GM18861 (cell line): ENCODE measurements around the gene KCNIP4.

Experiments
- ATAC-seq: cut with Tn5 transposase; IDR thresholded peaks from one replicate; pipeline ENCODE4 v1.9.1; 2021; ENCODE audit not compliant: unreplicated experiment

Gene KCNIP4

DNA sequence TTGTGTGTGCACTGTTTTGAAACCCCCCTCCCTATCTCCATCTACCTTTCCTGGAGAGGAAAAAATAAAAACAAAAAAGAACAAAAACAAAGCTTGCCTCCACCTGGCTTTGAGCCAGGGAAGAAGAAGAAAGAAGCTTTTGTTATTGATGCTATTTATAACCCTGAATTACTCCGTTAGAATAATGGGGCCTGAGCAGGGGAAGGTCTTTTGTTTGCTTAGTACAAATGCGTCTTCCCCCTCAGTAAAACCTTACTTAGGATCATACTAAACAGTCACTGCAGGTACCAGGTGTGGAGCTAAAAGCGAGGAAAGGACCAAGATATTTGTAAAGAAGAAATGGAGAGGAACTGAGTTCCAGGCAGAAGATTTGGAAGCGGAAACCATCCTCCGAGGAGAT is 352.1 kb downstream of the KCNIP4 start:
- no peak for ATAC-seq

DNA sequence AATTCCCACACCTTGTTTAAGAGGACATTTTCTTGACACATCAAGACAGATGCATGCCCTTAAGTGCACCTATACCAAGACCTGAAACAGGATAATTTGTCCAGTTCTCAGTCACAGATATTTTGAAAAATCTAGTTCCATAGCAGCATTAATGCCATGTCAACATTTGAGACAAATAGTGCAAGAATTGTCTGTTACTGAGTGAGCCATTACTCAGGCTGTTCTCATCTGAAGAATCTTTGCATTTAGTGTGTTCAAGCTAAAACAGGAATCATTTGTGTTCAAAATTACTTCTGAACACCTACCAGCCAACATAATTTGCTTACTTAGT is 354.9 kb downstream of the KCNIP4 start:
- ATAC-seq = no peak

DNA sequence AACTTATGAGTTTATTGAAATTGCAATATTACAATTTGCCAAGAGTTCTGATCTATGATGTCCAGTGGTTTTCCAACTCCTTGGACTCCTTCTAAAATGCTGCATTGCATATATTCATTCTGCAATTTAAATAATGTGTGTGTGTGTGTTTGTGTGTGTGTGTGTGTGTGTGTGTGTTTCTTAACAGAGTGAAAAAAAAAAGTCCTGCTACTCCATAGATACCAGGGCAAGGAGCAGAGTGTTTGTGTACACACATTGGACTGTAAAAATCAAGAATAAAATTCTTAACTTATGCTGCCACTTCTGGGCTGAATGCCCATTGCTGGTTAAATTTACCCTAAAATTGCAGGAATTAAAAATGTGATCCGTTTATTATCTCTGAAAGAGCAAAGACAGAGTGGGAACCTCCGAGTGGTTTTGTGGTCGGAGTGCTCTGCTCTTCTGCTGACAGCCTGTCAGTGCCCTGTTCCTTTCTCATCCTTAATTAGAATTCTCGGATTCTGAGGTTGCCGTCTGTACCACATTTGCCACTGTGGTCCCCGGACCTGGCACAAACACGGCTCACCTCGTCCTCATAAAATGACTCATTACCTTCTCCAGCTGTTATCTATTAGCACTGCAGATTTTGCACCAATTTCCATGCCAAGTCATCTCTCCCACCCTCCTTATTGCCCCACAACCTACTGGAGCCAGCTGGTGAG is 355.5 kb downstream of the KCNIP4 start:
- ATAC-seq = no peak

DNA sequence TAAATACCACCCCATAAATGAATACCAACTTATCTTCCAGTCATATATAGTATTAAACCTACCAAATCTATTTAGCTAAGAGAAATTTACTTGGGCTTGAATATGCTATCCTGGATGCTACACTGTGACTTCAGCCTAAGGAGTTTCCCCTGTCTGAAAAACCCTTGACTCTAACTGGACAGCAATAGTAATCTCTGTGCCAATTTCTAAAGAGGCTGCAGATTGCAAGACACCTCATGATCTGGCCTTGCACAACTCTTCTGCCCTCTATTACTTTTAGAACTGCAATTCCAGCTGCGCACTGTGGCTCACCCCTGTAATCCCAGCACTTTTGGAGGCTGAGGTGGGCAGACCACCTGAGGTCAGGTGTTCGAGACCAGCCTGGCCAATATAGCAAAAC is 371.5 kb downstream of the KCNIP4 start:
- no peak for ATAC-seq

DNA sequence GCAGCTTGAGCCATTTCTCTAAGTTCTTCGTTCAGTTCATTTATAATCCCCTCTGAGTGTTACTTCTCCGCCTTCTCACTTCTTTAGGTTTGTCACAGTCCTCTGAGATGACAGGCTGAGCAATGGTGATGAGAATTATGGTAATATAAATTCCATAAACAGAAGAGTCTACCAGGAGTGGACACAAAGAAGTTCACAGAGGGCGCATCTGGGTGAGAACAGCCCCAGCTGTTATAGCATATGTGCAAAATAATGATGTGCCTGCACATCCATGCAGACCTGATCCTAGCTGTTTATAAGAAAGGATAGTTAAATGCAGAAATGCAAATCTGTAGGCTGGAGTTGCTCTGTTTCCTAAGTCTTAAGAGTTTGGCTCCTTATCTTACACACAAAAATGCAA is 377.5 kb downstream of the KCNIP4 start:
- ATAC-seq = no peak

DNA sequence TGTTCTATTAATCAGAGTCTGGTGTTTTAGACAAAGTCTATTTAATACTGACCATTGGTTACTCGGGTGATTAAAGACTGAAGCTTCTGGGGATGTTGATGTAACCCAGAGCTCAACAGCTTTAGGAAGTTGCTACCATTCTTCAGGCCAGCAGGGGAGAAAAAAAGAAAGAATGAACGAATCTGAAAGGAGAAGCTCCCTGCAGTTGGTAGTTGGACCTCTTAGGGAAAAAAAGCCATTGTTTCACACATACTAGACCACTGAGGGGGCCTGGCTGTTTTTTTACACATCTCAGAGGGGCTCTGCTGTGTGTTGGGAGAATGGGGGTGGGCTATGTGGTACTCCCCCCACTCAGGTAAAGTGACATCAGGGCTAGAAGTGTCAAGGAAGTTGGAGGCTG is 378.9 kb downstream of the KCNIP4 start:
- no peak for ATAC-seq

DNA sequence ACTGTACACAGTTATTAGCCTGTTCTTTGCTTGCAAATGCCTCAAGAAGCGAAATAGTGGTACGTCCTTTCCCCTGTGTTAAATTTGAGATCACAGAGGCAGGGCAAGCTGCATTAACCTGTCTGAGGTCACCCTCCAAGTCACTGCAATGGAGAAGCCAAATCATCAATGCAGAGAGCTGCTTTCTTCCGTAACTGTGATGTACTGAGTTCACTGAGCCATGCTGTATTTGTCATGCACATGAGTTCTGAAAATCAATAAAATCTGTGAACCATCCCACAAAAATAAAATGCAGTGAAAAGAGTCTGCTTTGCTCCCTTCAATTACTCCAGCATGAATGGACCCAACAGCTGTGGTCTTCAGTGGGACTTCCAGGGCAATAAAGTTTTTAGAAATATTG is 393.5 kb downstream of the KCNIP4 start:
- no peak for ATAC-seq

DNA sequence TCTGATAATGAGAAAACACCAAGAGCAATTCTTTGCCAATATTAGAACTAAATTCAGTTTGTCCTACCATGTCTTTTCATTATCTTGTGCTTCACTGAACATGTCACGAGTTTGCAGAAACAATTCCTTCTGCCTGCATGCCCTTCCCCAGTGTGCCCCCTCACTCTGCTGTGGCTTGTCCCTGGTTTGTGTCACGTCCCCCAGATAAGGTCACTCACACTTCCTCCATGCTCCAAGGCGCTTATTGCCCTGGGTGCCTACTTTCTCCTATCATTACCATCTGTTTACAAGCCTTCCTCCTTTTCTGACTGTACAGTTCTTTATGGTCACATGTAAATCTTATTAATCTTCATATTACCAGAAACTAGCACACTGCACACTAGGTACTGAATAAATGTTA is 394.1 kb downstream of the KCNIP4 start:
- no peak for ATAC-seq

DNA sequence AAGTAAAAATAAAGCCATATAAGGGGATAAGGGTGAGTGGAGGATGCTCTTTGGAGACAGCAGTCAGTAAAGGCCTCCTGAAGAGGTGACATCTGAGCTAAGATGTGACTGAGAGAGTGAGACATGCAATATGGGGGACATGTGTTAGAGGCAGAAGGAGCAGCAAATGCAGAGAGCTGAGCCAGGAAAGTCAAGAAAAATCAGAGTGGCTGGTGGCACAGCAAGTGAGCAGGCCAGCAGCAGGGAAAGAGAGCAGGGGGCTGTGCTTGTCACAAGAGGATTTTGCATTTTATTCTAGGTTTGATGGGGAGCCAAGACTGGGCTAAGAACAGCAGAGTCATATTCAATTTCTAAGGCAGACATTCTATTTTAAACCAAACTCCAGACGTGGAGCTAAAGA is 394.5 kb downstream of the KCNIP4 start:
- ATAC-seq = no peak

DNA sequence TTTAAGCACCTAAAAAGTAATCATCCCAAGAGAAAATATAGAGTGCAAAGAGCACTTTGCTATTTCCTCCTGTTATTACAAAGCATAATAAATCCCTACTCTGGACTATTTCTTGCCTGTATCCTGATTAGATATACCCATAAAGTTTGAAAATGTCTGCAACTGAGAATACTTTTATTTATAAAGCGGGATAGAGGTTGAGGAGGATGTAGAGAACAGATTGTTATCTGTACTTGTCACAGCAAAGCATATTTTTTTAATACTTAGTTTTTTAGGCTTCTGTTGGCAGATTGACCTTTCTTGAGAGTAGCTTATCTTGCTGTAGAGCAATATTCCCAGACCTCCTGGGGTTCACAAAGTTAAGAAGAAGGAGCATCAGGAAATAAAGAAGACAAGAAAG is 396.1 kb downstream of the KCNIP4 start:
- ATAC-seq = no peak

DNA sequence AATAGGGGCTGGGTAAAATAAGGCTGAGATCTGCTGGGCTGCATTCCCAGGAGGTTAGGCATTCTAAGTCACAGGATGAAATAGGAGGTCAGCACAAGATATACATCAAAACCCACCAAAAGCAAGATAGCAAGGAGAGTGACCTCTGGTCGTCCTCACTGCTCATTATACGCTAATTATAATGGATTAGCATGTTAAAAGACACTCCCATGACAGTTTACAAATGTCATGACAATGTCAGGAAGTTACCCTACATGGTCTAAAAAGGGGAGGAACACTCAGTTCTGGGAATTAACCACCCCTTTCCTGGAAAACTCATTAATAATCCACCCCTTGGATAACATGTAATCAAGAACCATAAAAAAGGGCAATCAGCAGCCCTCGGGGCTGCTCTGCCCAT is 403.6 kb downstream of the KCNIP4 start:
- no peak for ATAC-seq

DNA sequence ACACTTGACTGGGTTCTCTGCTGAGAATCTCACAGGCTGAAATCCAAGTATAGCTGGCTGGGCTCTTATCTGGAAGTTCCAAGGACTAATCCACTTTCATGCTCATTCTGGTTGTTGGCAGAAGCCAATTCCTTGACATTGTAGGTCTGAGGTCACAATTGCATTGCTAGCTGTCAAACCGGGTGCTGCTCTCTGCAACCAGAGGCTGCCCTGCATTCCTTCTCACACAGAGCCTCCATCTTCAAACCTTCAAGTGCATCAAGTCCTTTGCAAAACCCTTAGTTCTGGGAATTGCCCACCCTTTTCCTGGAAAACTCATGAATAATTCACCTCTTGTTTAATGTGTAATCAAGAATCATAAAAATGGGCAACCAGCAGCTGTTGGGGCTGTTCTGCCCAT is 404.2 kb downstream of the KCNIP4 start:
- ATAC-seq = no peak

DNA sequence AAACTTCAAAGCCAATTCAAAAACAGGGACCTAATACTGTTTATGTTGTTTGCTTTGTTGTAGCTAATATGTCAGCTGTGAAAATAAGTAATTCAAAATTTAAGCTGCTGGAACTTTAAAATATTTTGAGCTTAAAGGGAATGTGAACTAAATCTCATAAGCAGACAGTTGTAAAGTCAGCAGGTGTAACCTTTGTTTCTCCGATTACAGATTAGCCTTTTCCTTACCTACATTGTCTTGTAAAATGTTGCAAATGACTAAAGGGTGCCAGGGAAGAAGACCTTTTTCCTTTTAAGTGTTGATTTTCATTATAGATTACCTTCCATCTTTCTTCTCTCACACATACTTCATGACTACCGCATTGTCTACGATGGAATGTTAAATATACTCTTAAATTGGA is 405.1 kb downstream of the KCNIP4 start:
- ATAC-seq = no peak

DNA sequence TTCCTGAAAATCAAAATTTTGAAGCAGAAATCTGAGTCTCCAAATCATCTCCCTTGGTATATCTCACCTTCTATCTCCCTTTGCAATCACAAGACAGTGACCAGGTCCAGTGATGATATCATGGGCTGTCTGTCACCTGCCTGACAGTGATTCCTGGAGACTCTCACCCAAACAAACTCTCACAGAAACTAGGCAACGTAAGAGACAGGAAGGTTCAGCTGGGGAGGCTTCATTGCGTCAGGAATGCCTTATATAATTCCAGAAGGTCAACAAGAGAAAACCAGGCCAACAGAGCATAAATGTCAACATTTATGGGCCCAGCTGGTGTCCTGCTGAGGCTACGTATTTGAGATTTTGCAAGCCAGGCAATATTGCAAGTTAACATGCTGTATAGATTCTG is 412.7 kb downstream of the KCNIP4 start:
- no peak for ATAC-seq

DNA sequence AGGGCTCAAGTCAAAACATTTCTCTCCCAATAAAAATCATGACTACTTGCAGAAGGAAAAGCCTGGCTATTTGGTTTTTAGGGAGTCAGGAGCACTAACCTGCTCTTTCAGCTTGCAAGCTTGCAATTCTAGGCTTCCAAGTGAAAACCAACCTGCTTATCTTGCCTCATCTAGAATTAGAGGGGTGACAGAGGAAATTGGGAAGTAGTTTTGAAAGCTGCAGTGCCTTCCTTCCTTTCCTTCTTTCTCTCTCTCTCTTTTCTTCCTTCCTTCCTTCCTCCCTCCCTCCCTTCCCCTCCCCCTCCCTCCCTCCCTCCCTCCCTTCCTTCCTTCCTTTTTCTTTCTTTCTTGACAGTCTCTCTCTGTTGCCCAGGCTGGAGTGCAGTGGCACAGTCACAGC is 417.5 kb downstream of the KCNIP4 start:
- no peak for ATAC-seq

DNA sequence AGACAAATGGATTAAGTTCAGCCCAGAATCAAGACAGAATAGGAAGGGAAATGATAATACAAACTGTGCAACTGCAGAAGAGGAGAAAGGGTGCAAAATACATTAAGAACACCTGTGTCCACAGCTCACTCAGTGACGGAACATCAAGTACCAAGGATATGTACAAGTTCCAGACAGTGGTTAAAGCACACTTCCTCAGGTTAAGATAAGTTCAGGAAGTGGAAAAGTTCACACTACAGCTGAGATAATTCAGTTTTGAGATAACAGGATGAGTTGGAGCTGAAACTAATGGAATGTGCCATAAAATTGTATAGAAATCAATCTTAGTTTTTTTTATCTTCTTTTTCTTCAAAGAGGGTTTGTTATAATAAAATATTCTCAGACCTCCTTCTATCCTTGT is 419.4 kb downstream of the KCNIP4 start:
- ATAC-seq = no peak

DNA sequence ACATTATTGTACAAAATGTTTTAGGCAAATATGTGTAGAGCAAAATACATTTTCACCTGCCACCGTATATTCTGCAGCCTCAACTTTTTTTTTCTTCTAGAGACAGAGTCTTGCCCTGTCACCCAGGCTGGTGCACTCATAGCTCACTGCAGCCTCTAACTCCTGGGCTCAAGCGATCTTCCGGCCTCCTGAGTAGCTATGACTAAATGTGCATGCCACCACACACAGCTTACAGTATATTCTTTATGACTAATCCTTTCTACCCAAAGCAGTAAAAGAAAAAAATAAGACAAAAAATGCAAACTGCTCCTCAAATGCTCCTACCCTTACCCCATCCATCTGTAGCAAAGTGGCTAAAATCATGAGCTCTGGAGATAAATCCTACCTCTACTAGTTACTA is 426.3 kb downstream of the KCNIP4 start:
- ATAC-seq = no peak

DNA sequence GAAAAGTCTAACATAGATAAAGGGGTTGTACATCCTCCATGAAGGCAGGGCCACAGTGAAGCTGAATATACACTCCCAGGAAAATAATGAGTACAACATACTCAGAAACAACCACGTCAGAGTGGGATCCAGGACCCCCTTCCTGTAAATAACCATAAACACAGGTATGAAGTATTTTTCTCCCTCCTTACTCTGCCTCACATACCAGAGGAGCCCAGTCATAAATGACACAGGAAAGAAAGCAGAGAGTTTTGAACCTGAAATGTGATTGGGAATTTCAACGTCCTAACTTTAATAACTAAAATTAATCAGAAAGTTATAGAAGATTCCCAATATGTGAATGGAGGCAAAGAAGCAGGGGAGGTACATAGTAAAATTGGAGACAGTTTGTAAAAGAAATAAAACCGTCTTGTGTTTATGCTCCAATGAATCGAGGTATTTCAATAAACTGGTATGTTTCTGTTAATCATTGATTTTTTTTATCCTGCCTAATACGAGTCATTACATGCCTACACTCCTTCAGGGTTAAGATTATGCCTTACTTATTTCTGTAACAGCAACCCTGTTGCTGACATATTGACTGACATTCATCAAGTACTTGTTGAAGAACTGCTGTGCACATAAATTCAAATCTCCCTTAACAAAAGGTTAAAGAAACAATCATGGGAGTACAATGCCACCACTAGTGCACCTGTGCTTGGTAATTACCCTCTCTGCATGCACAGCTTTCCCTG is 431.3 kb downstream of the KCNIP4 start:
- no peak for ATAC-seq

DNA sequence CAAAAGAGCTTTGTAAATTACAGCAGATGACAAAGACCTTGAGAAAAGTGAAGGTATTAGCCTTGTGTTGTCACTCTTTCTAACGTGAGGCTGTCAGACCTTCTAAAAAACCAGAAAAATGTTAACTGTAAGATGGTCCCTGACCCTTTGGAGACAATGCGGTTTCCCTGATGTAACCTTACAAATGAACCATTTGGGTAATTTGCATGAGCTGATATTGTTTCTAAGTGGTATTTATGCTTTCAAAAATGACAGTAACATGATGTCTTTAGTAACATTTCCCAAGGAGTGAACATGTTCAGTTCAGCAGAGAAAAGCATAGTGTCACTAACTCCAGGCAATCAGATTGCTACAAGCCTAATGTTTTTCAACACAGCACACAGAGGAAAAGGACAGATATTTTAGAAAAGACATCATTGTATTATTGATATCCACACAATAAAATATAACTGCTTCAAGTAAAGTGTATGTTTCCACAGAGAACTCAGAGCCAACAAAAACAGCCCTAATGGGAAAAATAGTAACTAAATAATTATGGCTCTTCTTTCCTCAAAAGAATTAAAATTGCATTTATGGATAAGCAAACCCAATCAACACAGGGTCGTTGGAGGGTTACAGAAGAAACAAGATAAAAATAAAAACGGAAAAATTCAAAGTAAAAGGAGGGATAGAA is 434.4 kb downstream of the KCNIP4 start:
- ATAC-seq = no peak

DNA sequence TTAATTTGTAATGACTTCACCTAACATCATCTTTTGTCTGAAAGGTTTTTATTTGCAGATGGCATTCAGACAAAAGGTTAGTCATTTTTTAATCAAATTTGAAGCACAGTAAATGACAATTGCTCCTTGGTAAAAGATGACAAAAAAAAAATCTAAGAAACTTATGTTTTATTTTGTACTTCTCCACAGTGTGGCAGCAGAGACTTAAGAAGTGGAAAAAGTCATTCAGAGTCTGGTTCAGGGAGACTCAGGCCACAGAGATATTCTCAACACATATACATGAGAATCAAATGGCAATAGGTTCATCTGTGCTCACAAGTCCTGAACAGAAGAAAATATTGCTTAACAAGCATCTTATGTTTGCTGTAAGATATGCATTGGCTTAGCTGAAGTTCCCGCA is 436.2 kb downstream of the KCNIP4 start:
- no peak for ATAC-seq

DNA sequence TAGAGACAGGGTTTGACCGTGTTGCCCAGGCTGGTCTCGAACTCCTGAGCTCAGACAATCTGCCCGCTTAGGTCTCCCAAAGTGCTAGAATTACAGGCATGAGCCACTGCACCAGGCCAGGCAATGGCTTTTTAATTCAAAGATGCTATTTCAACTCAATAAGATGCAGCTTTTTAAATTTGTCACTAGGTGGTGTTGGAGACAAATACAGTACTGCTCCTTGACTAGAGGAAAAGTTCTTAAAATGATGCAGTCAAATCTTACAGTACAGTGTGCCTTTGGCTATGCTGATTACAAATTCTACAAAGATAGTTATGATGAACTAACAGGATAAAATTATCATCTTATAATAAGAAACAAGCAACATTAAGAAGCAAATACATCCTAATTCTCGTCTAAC is 441.1 kb downstream of the KCNIP4 start:
- peak; percentile 52 for ATAC-seq

DNA sequence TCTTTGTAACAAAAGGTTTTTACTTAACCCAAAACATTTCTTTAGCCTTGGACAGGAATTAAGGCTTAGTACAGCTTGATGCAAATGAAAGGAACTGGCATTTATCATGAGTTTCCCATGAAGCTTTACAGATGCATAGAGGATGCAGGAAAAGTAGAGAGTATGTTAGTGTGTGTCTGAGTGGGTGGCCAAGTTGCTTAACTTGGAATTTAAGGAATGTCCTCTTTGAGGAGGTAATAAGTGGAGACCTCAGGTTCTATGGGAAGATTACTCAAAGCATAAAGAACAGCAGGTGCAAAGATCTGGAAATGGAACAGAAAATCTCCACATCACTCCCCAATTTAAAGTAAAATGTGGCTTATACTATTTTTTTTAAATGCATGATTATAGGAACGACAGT is 457.9 kb downstream of the KCNIP4 start:
- ATAC-seq = no peak

DNA sequence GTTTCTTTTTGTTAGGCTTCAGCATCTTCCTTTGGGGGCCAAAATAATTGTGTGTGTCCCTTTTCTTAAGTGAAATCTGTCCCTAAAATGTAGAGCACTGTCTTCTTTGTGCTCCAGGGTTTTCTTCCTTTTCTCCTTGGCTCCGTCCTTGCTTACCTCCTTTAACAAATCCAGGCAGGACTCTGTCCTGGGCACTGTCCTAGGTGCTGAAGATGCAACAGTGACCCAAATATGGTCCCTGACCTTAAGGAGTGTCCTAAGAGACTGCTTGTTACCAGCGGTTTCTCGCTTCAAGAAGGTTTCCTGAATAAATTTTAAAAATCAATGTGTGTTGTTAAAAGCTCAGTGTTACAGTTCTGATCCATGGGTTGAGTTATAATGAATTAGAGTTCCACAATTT is 471.8 kb downstream of the KCNIP4 start:
- ATAC-seq = no peak
